NCI-H1105 (cell line): ENCODE measurements around the gene CACNA1H.
"Not testable (repeated sequence)": the region's sequence is repeated elsewhere in the genome, so short reads cannot be mapped to it uniquely, and the experiment has no call there.

Experiments used
- DNase-seq: peaks from one replicate; lab custom pipeline; 2025; lab: John Stamatoyannopoulos, UW

The CACNA1H gene

GRCh38 chr16:1175566-1176279 is 22.8 kb downstream of the CACNA1H start:
- no peak for DNase-seq

DNA sequence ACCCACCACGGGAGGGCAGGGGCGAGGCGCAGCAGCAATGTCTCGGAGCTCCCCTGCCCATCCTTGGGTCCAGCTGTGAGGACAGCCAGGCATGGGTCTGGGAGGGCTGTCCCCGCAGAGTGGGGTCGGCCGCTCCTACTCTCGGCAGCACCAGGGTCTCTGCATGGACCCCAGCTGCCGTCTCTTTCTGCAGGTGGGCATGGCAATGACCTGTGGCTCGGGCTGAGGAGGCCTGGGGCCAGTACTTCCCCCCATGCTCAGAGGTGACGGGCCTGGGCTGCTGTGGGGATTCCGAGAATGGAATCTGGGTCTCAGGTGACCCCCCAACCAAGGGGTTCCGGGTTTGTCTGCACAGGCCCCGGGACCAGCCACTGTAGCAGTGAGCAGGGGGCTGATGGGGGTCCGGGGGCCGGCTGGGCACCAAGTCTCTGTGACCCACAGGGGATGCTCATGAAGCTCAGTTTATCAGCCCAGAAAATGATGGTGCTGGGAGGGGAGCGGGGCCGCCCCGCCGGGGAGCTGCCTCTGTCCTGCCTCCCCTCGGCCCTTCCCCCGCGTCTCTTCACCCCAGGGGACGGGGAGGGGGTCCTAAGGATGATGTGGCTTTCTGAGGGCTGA is 23.5 kb downstream of the CACNA1H start:
- DNase-seq = no peak

GRCh38 chr16:1177053-1177452 is 24.1 kb downstream of the CACNA1H start:
- DNase-seq = no peak

- DNase-seq = no peak
These were observed 24.8 kb downstream of the CACNA1H start for GRCh38 chr16:1177750-1178149.

GRCh38 chr16:1178295-1178910 is 25.5 kb downstream of the CACNA1H start:
- DNase-seq = no peak

- DNase-seq = no peak
These were observed 27.9 kb downstream of the CACNA1H start for GRCh38 chr16:1180549-1181403.

- no peak for DNase-seq
These were observed 28.8 kb downstream of the CACNA1H start for GRCh38 chr16:1181404-1182315.

DNA sequence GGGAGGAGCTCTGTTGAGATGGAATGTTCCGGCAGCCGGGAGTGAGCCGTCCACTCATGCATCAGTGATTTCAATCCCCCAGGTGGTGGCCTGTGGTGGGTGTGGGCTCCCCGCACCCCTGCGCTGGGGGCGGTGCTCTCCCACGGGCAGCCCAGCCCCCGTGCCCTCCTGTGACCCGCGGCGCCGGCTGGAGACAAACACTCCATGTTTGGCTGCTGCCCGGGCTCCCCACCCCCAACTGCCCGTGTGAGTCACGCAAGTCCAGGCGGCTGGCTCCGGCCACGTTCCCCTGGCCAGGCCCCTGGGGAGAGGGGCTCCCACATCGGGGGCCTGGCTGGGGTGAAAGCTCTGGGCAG is 29.4 kb downstream of the CACNA1H start:
- no peak for DNase-seq

GRCh38 chr16:1182950-1183907 is 30.3 kb downstream of the CACNA1H start:
- DNase-seq = no peak

- no peak for DNase-seq
These were observed 31.4 kb downstream of the CACNA1H start for GRCh38 chr16:1184156-1184868.

DNA sequence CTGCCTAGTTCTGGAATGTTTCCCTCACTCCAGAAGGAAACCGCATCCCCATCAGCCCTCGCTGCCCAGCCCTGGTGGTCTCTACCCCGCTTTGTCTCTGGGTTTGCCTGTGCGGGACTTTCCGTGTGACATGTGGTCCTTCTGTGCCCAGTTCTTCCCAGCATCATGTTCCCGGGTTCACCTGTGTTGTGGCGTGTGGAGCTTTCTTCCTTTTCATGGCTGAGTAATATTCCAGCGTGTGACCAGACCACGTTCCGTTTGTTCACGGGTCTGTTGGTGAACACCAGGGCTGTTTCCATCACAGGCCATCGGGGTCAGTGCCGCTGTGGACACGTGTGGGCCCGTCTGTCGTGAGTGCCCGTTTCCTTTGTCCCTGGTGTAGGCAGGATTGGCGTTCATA is 32.1 kb downstream of the CACNA1H start:
- no peak for DNase-seq

GRCh38 chr16:1185460-1186207 is 32.7 kb downstream of the CACNA1H start:
- DNase-seq = not testable (repeated sequence)

DNA sequence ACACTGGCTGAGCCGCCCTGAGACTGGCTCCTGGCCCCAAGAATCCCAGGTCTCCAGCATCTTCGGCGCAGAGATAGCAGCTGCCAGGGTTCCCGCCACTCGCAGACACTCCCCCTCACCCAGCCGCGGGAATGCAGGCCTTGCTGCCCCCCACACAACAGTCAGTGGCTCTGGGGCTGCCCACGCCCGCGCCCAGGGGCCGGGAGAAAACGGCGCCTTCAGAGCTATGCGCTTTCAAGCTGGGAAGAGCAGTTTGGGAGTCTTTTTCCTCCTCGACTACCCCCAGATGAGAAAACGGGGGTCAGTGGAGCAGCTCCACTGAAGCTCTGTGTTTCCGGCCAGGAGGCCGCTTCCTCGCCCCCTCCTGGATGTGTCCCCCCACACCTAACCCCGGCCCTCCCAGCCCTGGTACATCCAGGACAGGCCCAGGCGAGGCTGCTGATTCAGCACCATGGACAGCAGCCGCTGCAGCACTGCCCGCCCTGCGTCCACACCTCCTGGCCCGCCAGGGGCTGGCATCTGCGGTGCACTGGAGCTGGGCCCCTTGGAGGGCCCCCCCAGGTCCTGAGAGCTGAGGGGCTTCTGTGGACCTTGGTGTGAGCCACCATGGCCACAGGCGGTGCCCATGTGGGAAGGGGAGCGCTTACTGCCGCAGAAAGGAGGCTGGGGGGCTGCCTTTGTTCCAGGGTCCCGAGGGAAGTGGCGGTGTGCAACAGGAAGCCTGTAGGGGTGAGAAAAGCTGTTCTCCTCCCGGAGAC is 35.7 kb downstream of the CACNA1H start:
- no peak for DNase-seq

GRCh38 chr16:1189455-1189854 is 36.5 kb downstream of the CACNA1H start:
- DNase-seq = no peak

DNA sequence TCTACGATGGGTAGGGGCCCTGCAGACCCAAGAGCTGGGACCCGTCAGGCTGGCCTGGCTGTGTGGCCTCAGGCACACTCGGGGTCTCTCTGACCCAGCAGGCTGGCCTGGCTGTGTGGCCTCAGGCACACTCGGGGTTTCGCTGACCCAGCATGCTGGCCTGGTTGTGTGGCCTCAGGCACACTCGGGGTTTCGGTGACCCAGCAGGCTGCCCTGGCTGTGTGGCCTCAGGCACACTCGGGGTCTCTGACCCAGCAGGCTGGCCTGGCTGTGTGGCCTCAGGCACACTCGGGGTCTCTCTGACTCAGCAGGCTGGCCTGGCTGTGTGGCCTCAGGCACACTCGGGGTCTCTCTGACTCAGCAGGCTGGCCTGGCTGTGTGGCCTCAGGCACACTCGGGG is 37.9 kb downstream of the CACNA1H start:
- DNase-seq = not testable (repeated sequence)

- no peak for DNase-seq
These were observed 39.6 kb downstream of the CACNA1H start for GRCh38 chr16:1192384-1193073.

DNA sequence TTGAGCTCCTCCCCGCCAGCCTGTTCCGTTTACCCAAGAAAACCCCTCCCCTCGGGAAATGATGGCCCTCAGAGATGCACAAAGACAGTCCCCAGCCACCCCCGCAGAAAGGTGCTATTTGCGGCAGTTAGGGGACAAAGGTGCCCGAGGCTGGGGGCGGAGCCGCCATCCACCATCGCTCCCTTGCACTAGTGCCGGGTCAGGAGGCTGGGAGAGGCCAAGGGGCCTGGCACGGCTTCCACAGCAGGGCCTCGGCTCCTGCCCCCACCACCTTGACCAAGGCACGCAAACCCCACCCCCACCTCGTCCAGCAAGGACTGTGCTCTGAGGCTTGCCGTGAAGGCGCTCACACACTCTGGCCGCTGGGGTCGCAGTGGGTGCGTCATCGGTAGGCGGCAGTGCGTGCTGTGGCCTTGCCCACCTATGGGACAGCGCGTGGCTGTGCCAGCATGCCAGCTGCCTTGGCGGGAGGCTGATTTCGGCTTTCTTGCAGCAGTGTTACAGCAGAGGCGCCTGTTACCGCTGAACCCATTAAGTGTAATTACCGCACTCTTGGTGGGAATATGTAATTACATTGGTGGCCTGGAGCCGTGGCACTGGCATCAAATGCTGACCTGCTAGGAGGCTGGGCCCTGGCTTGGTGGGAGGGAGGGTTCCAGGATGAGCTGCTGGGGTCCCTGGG is 40.4 kb downstream of the CACNA1H start:
- no peak for DNase-seq
